Mesothelial cell of epicardium (in vitro differentiated cells): ENCODE measurements around the gene TMEM131L. TPM values are rescaled to one million over a fixed set of nuclear protein-coding genes. Genes with fewer than 3 reads are reported as not detected.
A peak's percentile ranks its signal among the peaks of the same experiment; 100 is the strongest.

Experiments
- DNase-seq, 2 experiments: peaks; one replicate each; pipeline ENCODE4 v3.0.0; 2021; ENCODE audit warnings: low spot score in 2 of 2; ENCODE audit not compliant: unreplicated experiment in 2 of 2
- H3K27ac Mint-ChIP-seq: 2 replicates; pipeline ENCODE4 v1.8.0; 2021; ENCODE audit warnings: mixed read lengths
- H3K27me3 Mint-ChIP-seq: 2 replicates; pipeline ENCODE4 v1.8.0; 2021; ENCODE audit warnings: low read depth, mixed read lengths
- H3K36me3 Mint-ChIP-seq: 2 replicates; pipeline ENCODE4 v1.8.0; 2021; ENCODE audit warnings: mixed read lengths
- H3K4me1 Mint-ChIP-seq: 2 replicates; pipeline ENCODE4 v1.8.0; 2021; ENCODE audit warnings: mixed read lengths
- H3K4me3 Mint-ChIP-seq: 2 replicates; pipeline ENCODE4 v1.8.0; 2021; ENCODE audit warnings: mild to moderate bottlenecking, moderate library complexity, mixed read lengths
- H3K9me3 Mint-ChIP-seq: 2 replicates; pipeline ENCODE4 v1.8.0; 2021; ENCODE audit warnings: mixed read lengths
- CTCF ChIP-seq: fragments of 200-600 bp; sonication (generic); IDR thresholded peaks from one replicate; pipeline ENCODE4 v1.5.0; 2021; ENCODE audit warnings: antibody characterized with exemption; ENCODE audit not compliant: unreplicated experiment
- total RNA-seq: library from RNA; stranded (reverse); gene quantifications from 3 replicates; pipeline ENCODE4 v1.2.1, GENCODE V29; 2021

TMEM131L gene
- total RNA-seq, 1 donor from 2014 or later: 13.9 TPM

DNA sequence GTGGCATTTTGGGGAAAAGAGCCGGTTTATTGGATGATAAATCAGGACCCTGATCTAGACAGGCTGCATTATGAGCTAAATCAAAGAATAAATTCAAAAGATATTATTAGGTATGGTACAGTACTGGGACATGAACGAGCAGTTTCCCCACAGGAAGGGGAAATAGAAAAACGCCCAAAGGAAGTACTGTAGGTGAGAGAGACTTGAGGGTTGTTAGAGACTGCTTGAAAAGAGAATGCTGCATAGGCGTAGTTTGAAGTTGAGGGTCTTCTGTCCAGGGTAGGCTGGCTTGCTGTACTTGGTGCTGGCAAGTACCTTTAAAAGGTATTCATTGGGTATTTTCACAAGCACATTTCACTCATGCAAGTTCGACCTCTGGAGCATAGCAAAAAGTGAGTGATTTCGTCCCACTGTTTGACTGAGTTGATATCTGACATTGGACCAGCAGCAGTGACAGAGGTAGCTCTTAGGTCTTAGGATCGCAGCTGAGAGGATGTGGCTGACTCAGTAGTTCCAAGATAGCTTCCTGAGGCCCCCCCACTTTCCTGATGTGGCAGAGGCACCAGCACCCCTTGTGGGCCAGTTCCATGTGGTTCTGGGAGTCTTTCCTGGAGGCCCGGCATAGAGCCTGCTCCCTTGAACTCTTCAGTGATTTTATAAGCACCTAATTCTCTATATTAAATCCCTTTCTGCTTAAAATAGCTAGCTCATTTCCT lies 64.3 kb downstream of the TMEM131L start:
- peaks cover 8% of the 10 kb centered on the region for H3K4me1 Mint-ChIP-seq
- no peak for DNase-seq
- H3K27ac Mint-ChIP-seq: peak overlapping the region; percentile 5
- TF ChIP-seq CTCF: no peak
- H3K9me3 Mint-ChIP-seq: no peaks in the 10 kb centered on the region
- H3K4me3 Mint-ChIP-seq: no peak overlapping the region
- no peaks in the 10 kb centered on the region for H3K27me3 Mint-ChIP-seq
- no peaks in the 10 kb centered on the region for H3K36me3 Mint-ChIP-seq

DNA sequence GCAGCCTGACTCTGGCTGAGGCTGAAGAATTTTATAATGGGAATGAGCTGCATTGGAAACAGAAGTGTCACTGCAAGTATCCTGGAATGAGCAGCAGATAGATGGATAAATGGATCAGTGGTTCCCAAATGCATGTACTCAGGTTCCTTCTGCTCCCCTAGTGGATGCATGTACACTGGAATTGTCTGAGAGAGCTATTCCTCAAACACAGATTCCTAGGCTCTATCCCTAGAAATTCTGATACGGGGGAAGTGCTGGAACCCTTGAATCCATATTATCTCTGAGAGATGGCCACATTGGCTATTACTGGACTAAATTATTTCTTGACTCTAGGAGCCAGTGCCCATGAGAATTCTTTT lies 64.8 kb downstream of the TMEM131L start:
- H3K4me3 Mint-ChIP-seq: no peak overlapping the region
- no peaks in the 10 kb centered on the region for H3K9me3 Mint-ChIP-seq
- no peaks in the 10 kb centered on the region for H3K27me3 Mint-ChIP-seq
- peak overlapping the region; percentile 5 for H3K27ac Mint-ChIP-seq
- H3K4me1 Mint-ChIP-seq: peaks cover 8% of the 10 kb centered on the region
- DNase-seq: no peak
- no peaks in the 10 kb centered on the region for H3K36me3 Mint-ChIP-seq
- TF ChIP-seq CTCF: no peak

DNA sequence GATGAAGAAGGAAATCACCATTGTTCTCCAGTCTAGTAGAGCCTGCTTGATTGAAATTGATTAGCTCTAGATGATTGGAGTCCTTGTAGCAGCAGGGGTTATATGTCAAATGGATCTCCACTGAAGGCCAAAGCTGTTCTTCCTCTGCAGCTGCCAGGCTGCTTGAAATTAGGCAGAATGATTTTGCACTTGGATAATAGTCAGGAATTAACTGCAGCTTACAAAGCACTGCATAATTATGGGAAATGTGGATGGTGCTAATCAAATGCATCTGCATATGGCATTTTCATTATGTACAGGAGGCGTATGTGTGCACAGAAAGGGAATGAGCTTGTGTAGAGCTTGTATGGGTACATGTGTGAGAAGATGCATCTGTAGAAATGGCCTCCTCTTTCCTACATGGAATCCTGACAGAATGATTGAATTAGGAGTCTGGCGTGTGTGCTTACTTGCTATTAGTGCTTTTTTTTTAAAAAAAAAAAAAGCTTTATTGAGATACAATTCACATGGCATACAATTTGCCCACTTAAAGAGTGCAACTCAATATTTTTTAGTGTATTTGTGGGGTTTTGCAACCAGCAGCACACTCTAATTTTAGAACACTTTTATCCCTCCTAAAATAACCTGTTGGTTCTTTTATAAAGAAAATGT lies 65.9 kb downstream of the TMEM131L start:
- Mint-ChIP-seq H3K27me3 (no peaks in the 10 kb centered on the region), H3K36me3 (no peaks in the 10 kb centered on the region), H3K4me3 (no peak overlapping the region), H3K4me1 (peaks cover 8% of the 10 kb centered on the region), H3K27ac (no peak overlapping the region), H3K9me3 (no peaks in the 10 kb centered on the region)
- no peak for DNase-seq
- TF ChIP-seq CTCF: no peak

- Mint-ChIP-seq H3K27ac (no peak overlapping the region), H3K4me3 (no peak overlapping the region), H3K27me3 (no peaks in the 10 kb centered on the region), H3K9me3 (no peaks in the 10 kb centered on the region), H3K4me1 (peaks cover 8% of the 10 kb centered on the region), H3K36me3 (no peaks in the 10 kb centered on the region)
- TF ChIP-seq CTCF: no peak
- no peak for DNase-seq
Measured at GRCh38 chr4:153532636-153533035, 66.5 kb downstream of the TMEM131L start.

- Mint-ChIP-seq H3K4me3 (no peak overlapping the region), H3K27ac (no peak overlapping the region), H3K36me3 (no peaks in the 10 kb centered on the region), H3K9me3 (no peaks in the 10 kb centered on the region), H3K4me1 (peaks cover 8% of the 10 kb centered on the region), H3K27me3 (no peaks in the 10 kb centered on the region)
- DNase-seq: no peak
- TF ChIP-seq CTCF: no peak
Measured at GRCh38 chr4:153533387-153533786, 67.2 kb downstream of the TMEM131L start.
